HG02970 (cell line): ENCODE data around the gene PUS1.
"Not testable (repeated sequence)": the region's sequence is repeated elsewhere in the genome, so short reads cannot be mapped to it uniquely, and the experiment has no call there.

Experiments
- ATAC-seq: cut with Tn5 transposase; IDR thresholded peaks from one replicate; pipeline ENCODE4 v1.9.1; 2021; ENCODE audit warnings: mild to moderate bottlenecking, moderate library complexity, moderate number of reproducible peaks; ENCODE audit not compliant: unreplicated experiment, low FRiP score

PUS1 gene

DNA sequence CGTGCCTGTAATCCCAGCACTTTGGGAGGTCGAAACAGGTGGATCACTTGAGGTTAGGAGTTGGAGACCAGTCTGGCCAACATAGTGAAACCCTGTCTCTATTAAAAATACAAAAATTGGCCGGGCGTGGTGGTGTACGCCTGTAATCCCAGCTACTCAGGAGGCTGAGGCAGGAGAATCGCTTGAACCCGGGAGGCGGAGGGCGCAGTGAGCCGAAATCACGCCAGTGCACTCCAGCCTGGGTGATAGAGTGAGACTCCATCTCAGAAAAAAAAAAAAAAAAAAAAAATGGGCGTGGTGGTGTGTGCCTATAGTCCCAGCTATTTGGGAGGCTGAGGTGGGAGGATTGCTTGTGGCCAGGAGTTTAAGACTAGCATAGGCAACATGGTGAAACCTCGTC lies 25.4 kb downstream of the PUS1 start:
- not testable (repeated sequence) for ATAC-seq

DNA sequence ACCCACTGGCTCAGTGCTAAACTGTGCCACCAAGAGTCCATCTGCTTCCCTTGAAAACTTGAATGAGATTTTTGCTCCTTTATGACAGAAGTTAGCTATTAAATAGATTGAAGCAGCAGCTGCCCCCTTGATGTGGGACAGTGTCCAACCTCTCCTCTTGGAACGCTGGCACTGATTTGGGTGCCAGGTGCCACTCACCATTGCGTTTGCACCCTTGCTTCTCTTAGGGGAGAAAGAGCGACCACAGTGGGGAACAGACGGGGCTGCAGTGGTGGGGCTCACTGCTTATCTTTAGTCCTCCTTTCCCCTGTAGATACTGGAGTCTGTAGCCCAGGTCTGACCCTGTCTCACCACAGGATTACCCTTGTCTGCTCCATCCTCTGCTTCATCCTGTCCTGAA lies 30.0 kb downstream of the PUS1 start:
- no peak for ATAC-seq

- ATAC-seq = no peak
These were observed 30.8 kb downstream of the PUS1 start for GRCh38 chr12:131959641-131960589.

DNA sequence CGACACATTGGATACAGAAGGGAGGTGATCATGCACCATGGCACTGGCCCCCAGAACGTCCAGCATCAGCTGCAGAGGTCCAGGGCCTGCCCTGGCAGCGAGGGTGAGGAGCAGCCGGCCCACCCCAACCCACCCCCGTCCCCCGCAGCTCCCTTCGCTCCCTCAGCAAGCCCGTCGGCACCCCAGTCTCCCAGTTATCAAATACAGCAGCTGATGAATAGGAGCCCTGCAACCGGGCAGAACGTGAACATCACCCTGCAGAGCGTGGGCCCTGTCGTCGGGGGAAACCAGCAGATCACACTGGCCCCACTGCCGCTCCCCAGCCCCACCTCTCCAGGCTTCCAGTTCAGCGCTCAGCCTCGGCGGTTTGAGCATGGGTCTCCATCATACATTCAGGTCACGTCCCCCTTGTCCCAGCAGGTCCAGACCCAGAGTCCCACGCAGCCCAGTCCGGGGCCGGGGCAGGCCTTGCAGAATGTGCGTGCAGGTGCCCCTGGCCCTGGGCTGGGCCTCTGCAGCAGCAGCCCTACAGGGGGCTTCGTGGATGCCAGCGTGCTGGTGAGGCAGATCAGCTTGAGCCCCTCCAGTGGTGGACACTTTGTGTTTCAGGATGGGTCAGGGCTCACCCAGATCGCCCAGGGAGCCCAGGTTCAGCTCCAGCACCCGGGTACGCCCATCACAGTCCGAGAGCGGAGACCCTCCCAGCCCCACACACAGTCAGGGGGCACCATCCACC lies 31.7 kb downstream of the PUS1 start:
- not testable (repeated sequence) for ATAC-seq

GRCh38 chr12:131961328-131961727 lies 32.3 kb downstream of the PUS1 start:
- not testable (repeated sequence) for ATAC-seq

GRCh38 chr12:131962069-131962468 lies 33.0 kb downstream of the PUS1 start:
- ATAC-seq = no peak

DNA sequence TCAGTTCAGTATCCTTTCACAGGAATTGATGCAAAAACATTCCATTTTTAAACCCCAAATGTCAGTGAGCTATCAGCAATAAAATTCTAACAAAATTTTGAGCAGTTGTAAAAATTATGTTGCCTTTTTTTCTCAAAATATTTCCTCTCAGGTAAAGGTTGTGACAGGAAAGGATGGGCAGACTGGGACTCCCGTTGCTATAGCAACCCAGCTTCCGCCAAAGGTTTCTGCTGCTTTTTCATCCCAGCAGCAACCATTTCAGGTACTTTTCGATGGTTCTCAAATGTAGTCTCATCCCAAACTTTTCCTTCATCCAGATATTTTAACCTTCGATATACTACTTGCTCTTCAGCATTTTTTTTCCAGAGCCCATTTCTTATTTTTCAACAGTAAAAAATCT lies 34.3 kb downstream of the PUS1 start:
- no peak for ATAC-seq

DNA sequence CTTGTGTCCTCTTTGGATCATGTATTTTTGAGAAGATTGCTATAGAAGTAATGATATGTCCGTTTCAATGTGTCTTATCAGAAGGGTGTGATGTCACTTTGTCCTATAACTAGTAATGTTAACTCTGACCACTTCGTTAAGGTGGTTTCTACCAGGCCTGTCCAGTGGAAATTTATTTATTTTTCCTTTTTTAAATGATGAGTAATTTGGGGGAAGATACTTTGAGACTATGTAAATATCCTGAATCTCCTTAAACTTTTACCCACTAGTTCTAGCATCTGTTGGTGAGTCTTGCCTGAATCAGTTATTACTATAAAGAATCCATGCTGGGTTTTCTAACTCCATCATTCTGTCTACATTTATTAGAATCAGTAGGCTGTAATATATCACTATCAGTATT lies 36.0 kb downstream of the PUS1 start:
- ATAC-seq = no peak

- ATAC-seq = no peak
These were observed 42.1 kb downstream of the PUS1 start for GRCh38 chr12:131971226-131971625.

- ATAC-seq = no peak
These were observed 46.2 kb downstream of the PUS1 start for GRCh38 chr12:131975228-131975627.

GRCh38 chr12:131979606-131980005 lies 50.5 kb downstream of the PUS1 start:
- ATAC-seq = no peak

DNA sequence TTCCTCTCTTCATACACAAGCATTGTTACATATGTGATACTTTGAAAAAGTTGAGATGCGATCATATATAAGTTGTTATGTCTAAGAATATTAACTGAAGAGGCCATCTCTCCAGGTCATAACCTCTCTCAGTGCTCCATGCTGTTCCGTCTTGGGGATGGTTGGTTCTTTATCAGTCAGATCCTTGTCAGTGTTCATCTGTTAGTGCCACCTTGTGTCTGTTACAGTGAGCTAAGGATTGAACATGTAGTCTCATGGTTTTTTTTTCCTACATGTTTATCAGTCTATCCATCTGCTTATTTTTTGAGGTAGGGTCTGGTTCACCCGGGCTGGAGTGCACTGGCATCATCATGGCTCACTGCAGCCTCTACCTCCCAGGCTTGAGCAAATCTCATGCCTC lies 51.2 kb downstream of the PUS1 start:
- ATAC-seq = no peak

DNA sequence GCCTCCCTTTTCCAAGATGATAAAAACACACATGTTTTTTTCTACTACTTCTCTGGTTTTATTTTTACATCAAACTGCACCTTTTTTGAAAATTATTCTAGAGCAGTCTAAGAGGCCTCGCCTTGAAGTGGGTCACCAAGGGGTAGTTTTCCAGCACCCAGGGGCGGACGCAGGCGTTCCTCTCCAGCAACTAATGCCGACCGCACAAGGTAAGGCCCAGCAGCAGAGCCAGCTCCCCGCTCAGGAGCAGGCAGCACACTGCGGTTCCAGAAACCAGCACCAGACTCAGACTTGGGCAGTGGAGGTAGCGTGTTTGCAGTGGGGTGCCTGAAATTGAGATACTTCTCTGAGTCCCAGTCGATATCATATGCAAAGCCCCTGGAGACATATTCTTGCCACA lies 52.3 kb downstream of the PUS1 start:
- ATAC-seq = no peak

DNA sequence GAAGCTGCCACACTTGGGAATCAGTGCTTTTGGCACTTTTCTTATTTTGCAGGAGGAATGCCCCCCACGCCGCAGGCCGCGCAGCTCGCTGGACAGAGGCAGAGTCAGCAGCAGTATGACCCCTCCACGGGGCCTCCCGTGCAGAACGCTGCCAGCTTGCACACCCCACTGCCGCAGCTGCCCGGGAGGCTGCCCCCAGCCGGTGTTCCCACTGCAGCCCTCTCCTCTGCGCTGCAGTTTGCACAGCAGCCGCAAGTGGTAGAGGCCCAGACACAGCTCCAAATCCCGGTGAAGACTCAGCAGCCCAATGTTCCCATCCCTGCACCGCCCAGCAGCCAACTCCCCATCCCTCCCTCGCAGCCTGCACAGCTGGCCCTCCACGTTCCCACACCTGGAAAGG lies 53.0 kb downstream of the PUS1 start:
- no peak for ATAC-seq

DNA sequence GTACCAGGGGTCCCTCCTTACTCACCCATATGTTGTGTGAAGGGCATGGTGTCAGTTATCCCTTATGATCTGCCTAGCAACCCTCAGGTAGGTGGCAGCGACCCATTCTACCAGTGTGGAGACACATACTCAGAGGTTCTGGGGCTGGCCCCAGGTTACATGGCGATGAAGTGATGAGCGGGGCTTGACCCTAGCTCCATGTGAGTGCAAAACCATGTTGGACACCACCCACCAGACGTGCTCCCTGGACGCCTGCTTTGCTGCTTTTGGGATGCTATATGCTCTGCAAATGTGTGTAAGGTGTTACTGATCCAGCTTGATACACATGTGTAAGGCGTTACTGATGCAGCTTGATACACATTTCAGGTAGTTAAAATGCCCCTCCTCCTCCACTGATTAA lies 54.0 kb downstream of the PUS1 start:
- no peak for ATAC-seq

DNA sequence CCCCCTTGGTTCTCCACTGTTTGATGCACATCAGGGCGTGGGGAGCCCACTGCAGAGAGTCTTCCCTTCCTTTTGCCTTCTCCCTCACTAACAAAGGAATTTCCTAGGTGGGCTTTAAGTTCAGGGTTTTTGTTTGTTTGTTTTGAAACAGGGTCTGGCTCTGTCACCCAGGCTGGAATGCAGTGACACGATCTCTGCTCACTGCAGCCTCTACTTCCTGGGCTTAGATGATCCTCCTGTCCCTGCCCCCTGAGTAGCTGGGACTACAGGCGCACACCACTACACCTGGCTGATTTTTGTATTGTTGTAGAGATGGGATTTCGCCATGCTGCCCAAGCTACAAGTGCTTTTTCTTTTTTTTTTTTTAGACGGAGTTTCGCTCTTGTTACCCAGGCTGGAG lies 54.5 kb downstream of the PUS1 start:
- no peak for ATAC-seq

GRCh38 chr12:131984334-131984733 lies 55.3 kb downstream of the PUS1 start:
- no peak for ATAC-seq

- not testable (repeated sequence) for ATAC-seq
These were observed 56.4 kb downstream of the PUS1 start for GRCh38 chr12:131985510-131985875.

DNA sequence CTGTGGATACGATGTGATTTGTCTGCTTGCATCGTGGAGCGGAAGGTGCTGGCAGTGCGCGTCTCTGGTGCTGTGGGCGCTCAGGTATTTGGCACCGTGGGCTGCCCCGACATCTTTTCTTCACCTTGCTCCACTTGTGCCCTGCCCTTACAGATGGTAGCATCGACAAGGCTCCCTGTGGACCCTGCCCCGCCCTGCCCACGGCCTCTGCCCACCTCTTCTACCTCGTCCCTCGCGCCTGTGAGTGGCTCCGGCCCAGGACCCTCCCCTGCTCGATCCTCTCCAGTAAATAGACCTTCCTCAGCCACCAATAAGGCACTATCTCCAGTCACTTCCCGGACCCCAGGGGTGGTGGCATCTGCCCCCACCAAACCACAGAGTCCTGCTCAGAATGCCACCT lies 57.3 kb downstream of the PUS1 start:
- ATAC-seq = no peak

- ATAC-seq = no peak
These were observed 57.8 kb downstream of the PUS1 start for GRCh38 chr12:131986910-131987309.

GRCh38 chr12:131987552-131987951 lies 58.5 kb downstream of the PUS1 start:
- no peak for ATAC-seq
